Hepatocyte (in vitro differentiated cells): Measurements from ENCODE around the gene RAP1A.

ENCODE experiments used
- CTCF ChIP-seq: fragments of 200-600 bp; sonication (generic); IDR thresholded peaks from 2 replicates; pipeline ENCODE4 v1.5.1; 2016; ENCODE audit warnings: antibody characterized with exemption, mild to moderate bottlenecking; ENCODE audit not compliant: poor library complexity
- EZH2 ChIP-seq: fragments of 200-600 bp; sonication (generic); IDR thresholded peaks from 2 replicates; pipeline ENCODE4 v1.6.1; 2016; ENCODE audit warnings: antibody characterized with exemption, mild to moderate bottlenecking, borderline replicate concordance
- EZH2phosphoT487 ChIP-seq: fragments of 200-600 bp; sonication (generic); IDR thresholded peaks from one replicate; pipeline ENCODE4 v1.6.1; 2018; ENCODE audit warnings: antibody characterized with exemption, mild to moderate bottlenecking, low read depth, moderate library complexity; ENCODE audit not compliant: unreplicated experiment, severe bottlenecking

GRCh38 chr1:111733183-111733991 lies 113.8 kb downstream of the RAP1A start:
- no peak for TF ChIP-seq CTCF
- no peak for TF ChIP-seq EZH2
- no peak for TF ChIP-seq EZH2phosphoT487
